ENCODE results near the gene IL1RAPL1. TPM values are rescaled to one million over a fixed set of nuclear protein-coding genes. Genes with fewer than 3 reads are reported as not detected.
A peak's percentile ranks its signal among the peaks of the same experiment; 100 is the strongest.
"Not testable (repeated sequence)": the region's sequence is repeated elsewhere in the genome, so short reads cannot be mapped to it uniquely, and the experiment has no call there.

The IL1RAPL1 gene
- total RNA-seq, 1 experiment from 2014 or later, result 15.5 TPM

- DNase-seq (ENCODE audit: low spot score), result no peak
Measured at GRCh38 chrX:29110041-29110440, 522.8 kb downstream of the IL1RAPL1 start.

- no peak for DNase-seq (ENCODE audit: low spot score)
Measured at GRCh38 chrX:29113221-29113620, 526.0 kb downstream of the IL1RAPL1 start.

GRCh38 chrX:29122817-29123216 is 535.6 kb downstream of the IL1RAPL1 start:
- DNase-seq (ENCODE audit: low spot score), result not testable (repeated sequence)

DNA sequence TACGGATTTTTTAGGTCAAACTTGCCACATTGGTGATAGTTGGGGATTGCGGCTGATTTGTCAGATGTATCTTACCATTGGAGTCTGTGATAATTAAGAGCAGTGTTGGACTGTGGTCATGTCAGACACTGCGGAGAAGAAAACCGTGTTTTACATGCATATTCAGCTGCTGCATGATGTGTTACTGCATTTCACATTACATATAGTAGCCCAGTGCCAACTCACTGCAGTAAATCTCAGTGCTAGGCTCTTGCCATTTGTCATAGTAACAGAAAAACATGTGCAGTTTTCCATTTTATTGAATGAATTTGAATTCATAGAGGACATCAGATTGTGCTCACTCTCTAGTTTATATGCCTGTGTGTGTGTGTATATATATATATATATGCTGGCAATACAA is 543.7 kb downstream of the IL1RAPL1 start:
- DNase-seq (ENCODE audit: low spot score), result no peak

- DNase-seq (ENCODE audit: low spot score), result no peak
Measured at GRCh38 chrX:29136904-29137303, 549.7 kb downstream of the IL1RAPL1 start.

GRCh38 chrX:29138003-29138402 is 550.8 kb downstream of the IL1RAPL1 start:
- DNase-seq (ENCODE audit: low spot score), result no peak

DNA sequence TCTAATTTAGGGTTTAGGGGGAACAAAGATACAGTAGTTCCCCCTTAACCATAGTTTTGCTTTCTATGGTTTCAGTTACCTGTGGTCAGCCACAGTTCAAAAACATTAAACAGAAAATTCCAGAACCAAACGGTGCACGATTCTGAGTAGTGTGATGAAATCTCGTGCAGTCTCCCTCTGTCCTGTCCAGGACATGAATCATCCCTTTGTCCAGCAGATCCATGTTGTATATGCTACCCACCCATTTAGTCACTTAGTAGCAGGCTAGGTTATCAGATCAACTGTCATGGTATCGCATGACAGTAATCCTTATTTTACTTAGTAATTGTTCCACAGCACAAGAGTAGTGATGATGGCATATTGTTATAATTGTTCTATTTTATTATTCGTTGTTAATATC is 556.1 kb downstream of the IL1RAPL1 start:
- peak; percentile 58 for DNase-seq (ENCODE audit: low spot score)

DNA sequence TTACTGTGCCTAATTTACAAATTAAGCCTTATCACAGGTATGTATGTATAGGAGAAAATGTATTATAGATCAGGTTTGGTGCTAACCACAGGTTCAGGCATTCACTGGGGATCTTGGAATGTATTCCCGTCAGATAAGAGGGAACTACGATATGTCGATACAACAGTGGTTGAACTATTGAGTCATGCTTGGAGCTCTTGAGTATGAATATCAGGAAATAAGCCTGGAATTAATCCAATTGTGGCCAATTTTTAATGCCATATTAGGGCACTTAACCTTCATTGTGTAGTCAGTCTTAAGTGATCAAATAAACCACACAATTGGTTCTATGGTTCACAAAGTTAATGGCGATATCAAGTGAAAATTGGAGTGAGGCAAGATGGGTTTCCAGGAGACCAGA is 556.5 kb downstream of the IL1RAPL1 start:
- DNase-seq (ENCODE audit: low spot score), result no peak

GRCh38 chrX:29145316-29145715 is 558.1 kb downstream of the IL1RAPL1 start:
- no peak for DNase-seq (ENCODE audit: low spot score)

- no peak for DNase-seq (ENCODE audit: low spot score)
Measured at GRCh38 chrX:29148511-29148910, 561.3 kb downstream of the IL1RAPL1 start.

DNA sequence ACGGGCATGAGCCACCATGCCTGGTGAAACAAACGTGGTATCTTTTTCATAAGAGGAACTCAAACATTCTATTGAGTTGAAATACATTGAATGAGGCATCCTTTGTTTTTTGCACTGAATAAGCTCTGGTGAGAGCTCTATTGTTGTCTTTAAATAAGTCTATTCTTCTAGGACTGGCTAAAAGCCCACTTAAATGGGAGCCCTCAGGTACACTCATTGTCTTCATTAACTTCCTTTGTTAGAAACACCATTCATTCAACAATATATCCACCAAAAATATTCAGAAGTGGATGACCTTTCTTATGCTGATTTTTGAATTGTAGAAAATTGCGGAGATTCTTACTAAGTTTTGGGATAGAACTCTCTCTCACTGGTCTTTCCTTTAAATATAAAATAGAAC is 568.0 kb downstream of the IL1RAPL1 start:
- DNase-seq (ENCODE audit: low spot score), result no peak

- DNase-seq (ENCODE audit: low spot score), result peak; percentile 68
Measured at GRCh38 chrX:29172880-29173279, 585.6 kb downstream of the IL1RAPL1 start.

DNA sequence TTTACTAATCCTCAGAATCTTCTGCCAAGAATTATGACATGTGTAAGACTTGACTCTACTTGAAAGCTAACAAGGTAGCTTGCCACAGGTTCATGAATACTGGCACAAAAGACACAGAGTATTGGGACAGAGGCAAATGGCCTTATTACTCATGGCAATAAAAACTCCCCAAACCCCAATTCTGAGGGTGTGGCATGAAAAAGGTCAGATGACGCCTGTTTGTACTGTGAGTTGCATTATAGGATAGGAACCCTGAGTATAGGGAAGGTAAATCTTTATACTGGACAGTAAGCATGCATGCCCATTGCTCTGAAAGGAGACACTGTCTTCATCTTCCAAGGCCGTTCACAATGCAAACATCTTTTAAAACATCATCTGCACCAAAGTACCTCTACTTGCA is 600.0 kb downstream of the IL1RAPL1 start:
- DNase-seq (ENCODE audit: low spot score), result no peak

DNA sequence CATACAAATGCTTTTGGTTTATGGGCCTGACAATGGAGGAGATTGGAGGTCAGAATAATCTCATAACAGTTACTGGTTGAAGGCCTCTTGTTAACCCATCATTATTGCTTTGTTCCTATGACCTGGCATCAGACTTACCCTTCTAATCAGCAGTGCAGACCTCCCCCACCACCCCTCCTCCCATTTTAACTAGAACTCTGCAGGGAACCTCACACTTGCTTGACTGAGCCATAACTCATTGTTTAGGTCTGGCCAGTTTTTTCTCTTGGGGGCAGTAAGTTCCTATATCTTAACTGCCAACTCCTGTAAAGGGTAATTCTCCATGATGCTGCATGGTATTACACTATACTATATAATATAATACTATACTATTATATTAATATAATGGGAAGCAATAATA is 609.3 kb downstream of the IL1RAPL1 start:
- DNase-seq (ENCODE audit: low spot score), result no peak

- no peak for DNase-seq (ENCODE audit: low spot score)
Measured at GRCh38 chrX:29215251-29215650, 628.0 kb downstream of the IL1RAPL1 start.

- peak; percentile 4 for DNase-seq (ENCODE audit: low spot score)
Measured at GRCh38 chrX:29225670-29226069, 638.4 kb downstream of the IL1RAPL1 start.

- no peak for DNase-seq (ENCODE audit: low spot score)
Measured at GRCh38 chrX:29229802-29230201, 642.6 kb downstream of the IL1RAPL1 start.

GRCh38 chrX:29231800-29232199 is 644.6 kb downstream of the IL1RAPL1 start:
- peak; percentile 25 for DNase-seq (ENCODE audit: low spot score)

DNA sequence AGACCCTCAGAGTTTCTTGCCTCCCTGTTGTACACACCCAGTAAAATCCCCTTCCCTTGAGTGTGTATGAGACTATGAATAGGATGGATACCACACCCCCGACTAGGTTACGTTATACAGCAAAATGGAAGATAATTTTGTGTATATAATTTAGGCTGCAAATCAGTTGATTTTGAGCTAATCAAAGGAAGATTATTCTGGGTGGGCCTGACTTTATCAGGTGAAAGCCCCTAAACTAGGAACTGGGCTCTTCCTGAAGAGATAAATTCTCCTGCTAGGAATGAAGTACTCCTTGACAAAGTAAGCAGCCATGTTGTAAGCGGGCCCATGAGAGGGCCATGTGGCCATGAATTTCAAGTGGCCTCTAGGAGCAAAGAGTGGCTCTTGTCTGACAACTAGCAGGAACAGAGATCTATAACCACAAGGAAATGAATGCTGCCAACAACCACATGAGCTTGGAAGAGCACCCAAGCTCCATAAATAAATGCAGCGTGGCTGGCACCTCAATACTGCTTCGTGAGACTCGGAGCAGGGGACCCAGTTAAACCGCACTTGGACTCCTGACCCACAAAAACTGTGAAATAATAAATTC is 646.4 kb downstream of the IL1RAPL1 start:
- no peak for DNase-seq (ENCODE audit: low spot score)

DNA sequence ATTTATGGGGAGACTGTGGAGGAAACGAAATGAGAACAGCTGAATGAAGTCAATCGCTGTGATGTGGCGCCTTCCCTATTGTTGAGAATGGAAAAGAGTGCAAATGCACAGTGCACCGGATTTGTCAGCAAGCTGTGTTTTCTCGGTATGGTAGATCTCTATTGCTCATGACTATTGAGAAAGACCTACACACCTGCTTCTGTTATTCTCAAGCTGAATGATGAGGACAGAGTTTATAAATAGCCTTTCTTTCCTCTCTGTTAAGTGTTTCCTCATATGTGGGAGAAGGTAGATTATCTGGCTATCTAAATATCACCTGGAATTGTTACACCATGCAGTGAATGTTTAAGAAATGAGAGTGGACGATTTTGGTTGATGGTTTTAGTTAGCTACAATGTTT is 650.7 kb downstream of the IL1RAPL1 start:
- DNase-seq (ENCODE audit: low spot score), result no peak

- DNase-seq (ENCODE audit: low spot score), result no peak
Measured at GRCh38 chrX:29241809-29242208, 654.6 kb downstream of the IL1RAPL1 start.

GRCh38 chrX:29242856-29243255 is 655.6 kb downstream of the IL1RAPL1 start:
- no peak for DNase-seq (ENCODE audit: low spot score)

DNA sequence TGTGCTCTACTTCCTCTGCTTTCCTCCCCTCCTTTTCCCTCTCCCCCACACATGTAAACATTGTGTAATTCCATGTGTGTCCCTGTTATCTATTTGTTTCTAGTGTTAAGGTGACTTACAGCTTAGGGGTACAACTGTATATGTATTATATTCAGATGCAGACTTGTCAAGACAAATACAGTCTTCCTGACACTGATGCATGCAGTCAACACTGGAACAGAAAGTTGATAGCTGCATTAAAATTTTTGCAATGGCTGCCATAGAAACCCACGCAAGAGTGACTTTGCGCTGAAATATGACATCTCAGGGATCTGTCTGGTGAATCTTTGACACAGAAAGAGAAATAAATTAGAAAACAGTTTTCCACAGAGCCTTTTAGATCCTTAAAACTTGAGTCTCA is 656.7 kb downstream of the IL1RAPL1 start:
- DNase-seq (ENCODE audit: low spot score), result no peak

- no peak for DNase-seq (ENCODE audit: low spot score)
Measured at GRCh38 chrX:29254515-29254914, 667.3 kb downstream of the IL1RAPL1 start.
